Measurements from ENCODE around the gene YIPF3. TPM values are rescaled to one million over a fixed set of nuclear protein-coding genes. Genes with fewer than 3 reads are reported as not detected.

The YIPF3 gene
- polyA plus RNA-seq, 1 donor from 2014 or later = 244 TPM

DNA sequence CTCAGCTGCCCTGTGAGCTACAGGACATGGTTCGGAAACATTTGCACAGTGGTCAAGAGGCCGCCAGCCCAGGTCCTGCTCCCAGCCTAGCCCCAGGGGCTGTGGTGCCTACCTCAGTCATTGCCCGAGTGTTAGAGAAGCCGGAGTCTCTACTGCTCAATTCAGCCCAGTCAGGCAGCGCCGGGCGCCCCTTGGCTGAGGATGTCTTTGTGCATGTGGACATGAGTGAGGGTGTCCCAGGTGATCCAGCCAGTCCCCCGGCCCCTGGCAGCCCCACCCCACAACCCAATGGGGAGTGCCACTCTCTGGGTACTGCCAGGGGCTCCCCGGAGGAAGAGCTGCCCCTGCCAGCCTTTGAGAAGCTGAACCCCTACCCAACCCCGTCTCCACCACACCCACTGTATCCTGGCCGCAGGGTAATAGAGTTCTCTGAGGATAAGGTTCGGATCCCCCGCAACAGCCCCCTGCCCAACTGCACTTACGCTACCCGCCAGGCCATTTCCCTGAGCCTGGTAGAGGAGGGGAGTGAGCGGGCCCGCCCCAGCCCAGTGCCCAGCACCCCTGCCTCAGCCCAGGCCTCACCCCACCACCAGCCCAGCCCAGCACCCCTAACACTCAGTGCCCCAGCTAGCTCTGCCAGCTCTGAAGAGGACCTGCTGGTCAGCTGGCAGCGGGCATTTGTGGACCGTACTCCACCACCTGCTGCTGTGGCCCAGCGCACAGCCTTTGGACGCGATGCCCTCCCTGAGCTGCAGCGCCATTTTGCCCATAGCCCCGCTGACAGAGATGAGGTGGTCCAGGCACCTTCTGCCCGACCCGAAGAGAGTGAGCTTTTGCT, 11.8 kb downstream of the YIPF3 start:
- H3F3A ChIP-seq (ENCODE audit: insufficient read depth, low read length, poor library complexity, severe bottlenecking) = no peaks in the 10 kb centered on the region
- no peaks in the 10 kb centered on the region for H3K9me3 ChIP-seq (ENCODE audit: low read length)
- no peak overlapping the region for H3K9ac ChIP-seq (ENCODE audit: low read length)
- no peaks in the 10 kb centered on the region for H4K20me1 ChIP-seq (ENCODE audit: insufficient read depth)
- no peaks in the 10 kb centered on the region for H3K79me2 ChIP-seq (replicated peaks; ENCODE audit: insufficient read depth, low read length)
- no peaks in the 10 kb centered on the region for H3K36me3 ChIP-seq (ENCODE audit: insufficient read depth, low read length)
- H3K27me3 ChIP-seq (ENCODE audit: insufficient read depth, low read depth, low read length) = no peaks in the 10 kb centered on the region
- no peak overlapping the region for H3K4me2 ChIP-seq (ENCODE audit: low read length)
- H3K4me3 ChIP-seq (ENCODE audit: low read length) = no peak overlapping the region
- H3K9me2 ChIP-seq (ENCODE audit: insufficient read depth, low read length) = no peaks in the 10 kb centered on the region
- H2AFZ ChIP-seq (ENCODE audit: low read depth, low read length) = no peak overlapping the region
- no peak overlapping the region for H3K27ac ChIP-seq (ENCODE audit: low read length)
- TF ChIP-seq, protein P1, sequence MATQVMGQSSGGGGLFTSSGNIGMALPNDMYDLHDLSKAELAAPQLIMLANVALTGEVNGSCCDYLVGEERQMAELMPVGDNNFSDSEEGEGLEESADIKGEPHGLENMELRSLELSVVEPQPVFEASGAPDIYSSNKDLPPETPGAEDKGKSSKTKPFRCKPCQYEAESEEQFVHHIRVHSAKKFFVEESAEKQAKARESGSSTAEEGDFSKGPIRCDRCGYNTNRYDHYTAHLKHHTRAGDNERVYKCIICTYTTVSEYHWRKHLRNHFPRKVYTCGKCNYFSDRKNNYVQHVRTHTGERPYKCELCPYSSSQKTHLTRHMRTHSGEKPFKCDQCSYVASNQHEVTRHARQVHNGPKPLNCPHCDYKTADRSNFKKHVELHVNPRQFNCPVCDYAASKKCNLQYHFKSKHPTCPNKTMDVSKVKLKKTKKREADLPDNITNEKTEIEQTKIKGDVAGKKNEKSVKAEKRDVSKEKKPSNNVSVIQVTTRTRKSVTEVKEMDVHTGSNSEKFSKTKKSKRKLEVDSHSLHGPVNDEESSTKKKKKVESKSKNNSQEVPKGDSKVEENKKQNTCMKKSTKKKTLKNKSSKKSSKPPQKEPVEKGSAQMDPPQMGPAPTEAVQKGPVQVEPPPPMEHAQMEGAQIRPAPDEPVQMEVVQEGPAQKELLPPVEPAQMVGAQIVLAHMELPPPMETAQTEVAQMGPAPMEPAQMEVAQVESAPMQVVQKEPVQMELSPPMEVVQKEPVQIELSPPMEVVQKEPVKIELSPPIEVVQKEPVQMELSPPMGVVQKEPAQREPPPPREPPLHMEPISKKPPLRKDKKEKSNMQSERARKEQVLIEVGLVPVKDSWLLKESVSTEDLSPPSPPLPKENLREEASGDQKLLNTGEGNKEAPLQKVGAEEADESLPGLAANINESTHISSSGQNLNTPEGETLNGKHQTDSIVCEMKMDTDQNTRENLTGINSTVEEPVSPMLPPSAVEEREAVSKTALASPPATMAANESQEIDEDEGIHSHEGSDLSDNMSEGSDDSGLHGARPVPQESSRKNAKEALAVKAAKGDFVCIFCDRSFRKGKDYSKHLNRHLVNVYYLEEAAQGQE (IDR thresholded peaks at IDR 0.05; ENCODE audit: borderline replicate concordance) = no peak
- TF ChIP-seq SMC3 (conservative IDR thresholded peaks at IDR 0.05; ENCODE audit: poor library complexity) (no peak), POLR2AphosphoS5 (IDR thresholded peaks at IDR 0.05) (no peak), MXI1 (conservative IDR thresholded peaks at IDR 0.05; ENCODE audit: poor library complexity, severe bottlenecking) (no peak), EP300 (conservative IDR thresholded peaks at IDR 0.05; ENCODE audit: poor library complexity, severe bottlenecking) (no peak), TAF1 (IDR thresholded peaks at IDR 0.05; ENCODE audit: low read depth) (no peak), RAD21 (conservative IDR thresholded peaks at IDR 0.05) (no peak), EZH2 (IDR thresholded peaks at IDR 0.05; ENCODE audit: borderline replicate concordance, insufficient read depth, low read length, poor library complexity, severe bottlenecking) (no peak)
- TF ChIP-seq, protein P2, sequence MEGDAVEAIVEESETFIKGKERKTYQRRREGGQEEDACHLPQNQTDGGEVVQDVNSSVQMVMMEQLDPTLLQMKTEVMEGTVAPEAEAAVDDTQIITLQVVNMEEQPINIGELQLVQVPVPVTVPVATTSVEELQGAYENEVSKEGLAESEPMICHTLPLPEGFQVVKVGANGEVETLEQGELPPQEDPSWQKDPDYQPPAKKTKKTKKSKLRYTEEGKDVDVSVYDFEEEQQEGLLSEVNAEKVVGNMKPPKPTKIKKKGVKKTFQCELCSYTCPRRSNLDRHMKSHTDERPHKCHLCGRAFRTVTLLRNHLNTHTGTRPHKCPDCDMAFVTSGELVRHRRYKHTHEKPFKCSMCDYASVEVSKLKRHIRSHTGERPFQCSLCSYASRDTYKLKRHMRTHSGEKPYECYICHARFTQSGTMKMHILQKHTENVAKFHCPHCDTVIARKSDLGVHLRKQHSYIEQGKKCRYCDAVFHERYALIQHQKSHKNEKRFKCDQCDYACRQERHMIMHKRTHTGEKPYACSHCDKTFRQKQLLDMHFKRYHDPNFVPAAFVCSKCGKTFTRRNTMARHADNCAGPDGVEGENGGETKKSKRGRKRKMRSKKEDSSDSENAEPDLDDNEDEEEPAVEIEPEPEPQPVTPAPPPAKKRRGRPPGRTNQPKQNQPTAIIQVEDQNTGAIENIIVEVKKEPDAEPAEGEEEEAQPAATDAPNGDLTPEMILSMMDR (IDR thresholded peaks at IDR 0.05; ENCODE audit: poor library complexity, severe bottlenecking) = no peak

DNA sequence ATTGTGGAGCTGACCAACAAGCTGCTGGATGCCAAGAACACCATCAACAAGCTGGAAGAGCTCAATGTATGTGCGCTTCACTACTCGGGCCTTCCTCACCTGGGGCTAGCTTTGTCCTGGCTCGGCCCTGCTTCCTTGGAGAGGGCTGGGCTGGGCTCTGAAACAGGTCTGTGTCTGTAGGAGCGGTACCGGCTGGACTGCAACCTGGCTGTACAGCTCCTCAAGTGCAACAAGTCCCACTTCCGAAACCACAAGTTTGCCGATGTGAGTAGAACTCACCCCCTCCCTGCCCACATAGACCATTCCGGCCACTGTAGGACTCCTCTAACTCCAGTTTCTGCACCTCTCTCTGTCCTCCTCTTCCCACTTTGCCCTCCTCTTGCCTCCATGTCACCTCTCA, 13.3 kb downstream of the YIPF3 start:
- H3K4me3 ChIP-seq (ENCODE audit: low read length) = no peak overlapping the region
- H3K9me3 ChIP-seq (ENCODE audit: low read length) = no peaks in the 10 kb centered on the region
- H3K4me2 ChIP-seq (ENCODE audit: low read length) = no peak overlapping the region
- H4K20me1 ChIP-seq (ENCODE audit: insufficient read depth) = no peaks in the 10 kb centered on the region
- no peaks in the 10 kb centered on the region for H3K27me3 ChIP-seq (ENCODE audit: insufficient read depth, low read depth, low read length)
- H3F3A ChIP-seq (ENCODE audit: insufficient read depth, low read length, poor library complexity, severe bottlenecking) = no peaks in the 10 kb centered on the region
- H3K27ac ChIP-seq (ENCODE audit: low read length) = no peak overlapping the region
- H3K9ac ChIP-seq (ENCODE audit: low read length) = no peak overlapping the region
- no peak overlapping the region for H2AFZ ChIP-seq (ENCODE audit: low read depth, low read length)
- H3K79me2 ChIP-seq (replicated peaks; ENCODE audit: insufficient read depth, low read length) = no peaks in the 10 kb centered on the region
- no peak for TF ChIP-seq SMC3 (conservative IDR thresholded peaks at IDR 0.05; ENCODE audit: poor library complexity)
- TF ChIP-seq, protein P1 (IDR thresholded peaks at IDR 0.05; ENCODE audit: borderline replicate concordance) = no peak
- no peak for TF ChIP-seq TAF1 (IDR thresholded peaks at IDR 0.05; ENCODE audit: low read depth)
- TF ChIP-seq, protein P2 (IDR thresholded peaks at IDR 0.05; ENCODE audit: poor library complexity, severe bottlenecking) = no peak
- no peak for TF ChIP-seq POLR2AphosphoS5 (IDR thresholded peaks at IDR 0.05)
- TF ChIP-seq EP300 (conservative IDR thresholded peaks at IDR 0.05; ENCODE audit: poor library complexity, severe bottlenecking) = no peak
- TF ChIP-seq EZH2 (IDR thresholded peaks at IDR 0.05; ENCODE audit: borderline replicate concordance, insufficient read depth, low read length, poor library complexity, severe bottlenecking) = no peak
- TF ChIP-seq RAD21 (conservative IDR thresholded peaks at IDR 0.05) = no peak
- no peak for TF ChIP-seq MXI1 (conservative IDR thresholded peaks at IDR 0.05; ENCODE audit: poor library complexity, severe bottlenecking)
- no peaks in the 10 kb centered on the region for H3K36me3 ChIP-seq (ENCODE audit: insufficient read depth, low read length)
- no peaks in the 10 kb centered on the region for H3K9me2 ChIP-seq (ENCODE audit: insufficient read depth, low read length)

Data from neural cell (in vitro differentiated cells).